Measurements from ENCODE around the gene PCDHB10. TPM values are rescaled to one million over a fixed set of nuclear protein-coding genes. Genes with fewer than 3 reads are reported as not detected.
"Not testable (repeated sequence)": the region's sequence is repeated elsewhere in the genome, so short reads cannot be mapped to it uniquely, and the experiment has no call there.

The PCDHB10 gene
- polyA plus RNA-seq, 3 donors = not detected

DNA sequence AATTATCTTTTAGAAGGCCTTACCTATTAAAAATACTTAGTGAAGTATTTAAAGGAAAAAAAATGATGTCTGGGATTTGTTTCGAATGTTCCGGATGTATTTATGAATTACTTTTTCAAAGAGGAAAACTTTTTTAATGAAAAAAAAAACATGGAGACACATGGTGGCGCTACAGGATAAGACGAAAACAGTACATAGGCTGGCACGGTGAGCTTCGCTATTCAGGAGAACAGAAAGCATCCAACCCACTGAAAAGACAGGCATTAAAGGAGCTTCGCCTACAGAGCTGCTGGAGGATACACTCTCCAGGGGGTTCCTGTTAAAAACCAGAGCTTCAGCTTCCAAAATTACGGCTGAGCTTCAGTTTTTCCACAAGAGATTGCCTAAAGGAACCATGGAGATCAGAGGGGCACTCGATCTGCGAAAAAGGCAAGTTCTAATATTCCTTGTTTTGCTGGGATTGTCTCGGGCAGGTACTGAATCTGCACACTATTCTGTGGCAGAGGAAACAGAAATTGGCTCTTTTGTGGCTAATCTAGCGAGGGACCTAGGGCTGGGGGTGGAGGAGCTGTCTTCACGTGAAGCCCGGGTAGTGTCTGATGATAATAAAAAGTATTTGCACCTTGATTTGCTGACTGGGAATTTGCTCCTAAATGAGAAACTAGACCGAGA lies 31.1 kb downstream of the PCDHB10 start, which contains the start of gene PCDHB14:
Gene PCDHB14, plus strand, starts transcription at position 232 of the 672 bp plus-strand sequence. Its CDS starts 163 bp downstream, at position 395.
- Histone ChIP-seq H3K9me3 (replicated peaks in 1 of 2; ENCODE audit: control insufficient read depth in 1 of 2, insufficient read depth in 1 of 2, low read length in 2 of 2) (peaks cover 18 to 29% of the 10 kb centered on the region in 2 donors), H3K36me3 (replicated peaks in 1 of 2; ENCODE audit: control insufficient read depth in 1 of 2, insufficient read depth in 2 of 2, low read length in 2 of 2) (no peaks in the 10 kb centered on the region), H3K9ac (ENCODE audit: insufficient read depth, low read length, poor library complexity, severe bottlenecking) (no peak within 1 kb of the TSS), H3K4me3 (replicated peaks in 1 of 3; ENCODE audit: low read depth in 2 of 3, low read length in 3 of 3) (no peak within 1 kb of the TSS), H3K4me2 (replicated peaks; ENCODE audit: extremely low read depth, low read length, poor library complexity, severe bottlenecking) (no peak within 1 kb of the TSS), H3K27ac (ENCODE audit: low read depth in 1 of 2, low read length in 2 of 2) (no peak within 1 kb of the TSS), H4K20me1 (ENCODE audit: insufficient read depth, low read length) (no peaks in the 10 kb centered on the region), H2AFZ (ENCODE audit: insufficient read depth, low read depth, low read length, poor library complexity, severe bottlenecking) (no peak within 1 kb of the TSS), H3K79me2 (ENCODE audit: insufficient read depth, low read length) (no peaks in the 10 kb centered on the region), H3K27me3 (ENCODE audit: control insufficient read depth in 2 of 2, insufficient read depth in 2 of 2, low read length in 2 of 2) (peaks cover 2 to 16% of the 10 kb centered on the region in 2 donors), H3K4me1 (ENCODE audit: control insufficient read depth in 1 of 2, insufficient read depth in 2 of 2, low read length in 2 of 2) (no peaks in the 10 kb centered on the region)
- Mint-ChIP-seq H3K36me3 (peaks cover 2 to 6% of the 10 kb centered on the region in 2 donors), H3K27ac (no peak within 1 kb of the TSS), H3K4me3 (no peak within 1 kb of the TSS), H3K27me3 (ENCODE audit: low read depth in 3 of 3) (peaks cover 14 to 27% (median 19%) of the 10 kb centered on the region in 3 donors), H3K9me3 (peaks cover 23 to 43% (median 39%) of the 10 kb centered on the region in 7 donors), H3K4me1 (no peaks in the 10 kb centered on the region)
- intact Hi-C loops (cut with micrococcal nuclease) = no loop called here
- TF ChIP-seq, protein P1, sequence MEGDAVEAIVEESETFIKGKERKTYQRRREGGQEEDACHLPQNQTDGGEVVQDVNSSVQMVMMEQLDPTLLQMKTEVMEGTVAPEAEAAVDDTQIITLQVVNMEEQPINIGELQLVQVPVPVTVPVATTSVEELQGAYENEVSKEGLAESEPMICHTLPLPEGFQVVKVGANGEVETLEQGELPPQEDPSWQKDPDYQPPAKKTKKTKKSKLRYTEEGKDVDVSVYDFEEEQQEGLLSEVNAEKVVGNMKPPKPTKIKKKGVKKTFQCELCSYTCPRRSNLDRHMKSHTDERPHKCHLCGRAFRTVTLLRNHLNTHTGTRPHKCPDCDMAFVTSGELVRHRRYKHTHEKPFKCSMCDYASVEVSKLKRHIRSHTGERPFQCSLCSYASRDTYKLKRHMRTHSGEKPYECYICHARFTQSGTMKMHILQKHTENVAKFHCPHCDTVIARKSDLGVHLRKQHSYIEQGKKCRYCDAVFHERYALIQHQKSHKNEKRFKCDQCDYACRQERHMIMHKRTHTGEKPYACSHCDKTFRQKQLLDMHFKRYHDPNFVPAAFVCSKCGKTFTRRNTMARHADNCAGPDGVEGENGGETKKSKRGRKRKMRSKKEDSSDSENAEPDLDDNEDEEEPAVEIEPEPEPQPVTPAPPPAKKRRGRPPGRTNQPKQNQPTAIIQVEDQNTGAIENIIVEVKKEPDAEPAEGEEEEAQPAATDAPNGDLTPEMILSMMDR (IDR thresholded peaks at IDR 0.05) = no peak
- WGBS (ENCODE audit: insufficient coverage) = 28% methylated on average over 13 of the region's 15 CpGs
- no peak for DNase-seq

DNA sequence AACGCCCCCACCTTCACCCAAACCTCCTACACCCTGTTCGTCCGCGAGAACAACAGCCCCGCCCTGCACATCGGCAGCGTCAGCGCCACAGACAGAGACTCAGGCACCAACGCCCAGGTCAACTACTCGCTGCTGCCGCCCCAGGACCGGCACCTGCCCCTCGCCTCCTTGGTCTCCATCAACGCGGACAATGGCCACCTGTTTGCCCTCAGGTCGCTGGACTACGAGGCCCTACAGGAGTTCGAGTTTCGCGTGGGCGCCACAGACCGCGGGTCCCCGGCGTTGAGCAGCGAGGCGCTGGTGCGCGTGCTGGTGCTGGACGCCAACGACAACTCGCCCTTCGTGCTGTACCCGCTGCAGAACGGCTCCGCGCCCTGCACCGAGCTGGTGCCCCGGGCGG lies 32.7 kb downstream of the PCDHB10 start:
- H3K27ac ChIP-seq (ENCODE audit: low read depth in 1 of 2, low read length in 2 of 2); H3K4me3 ChIP-seq (replicated peaks in 1 of 3; ENCODE audit: low read depth in 2 of 3, low read length in 3 of 3); H3K79me2 ChIP-seq (ENCODE audit: insufficient read depth, low read length); H2AFZ ChIP-seq (ENCODE audit: insufficient read depth, low read depth, low read length, poor library complexity, severe bottlenecking); intact Hi-C loops (cut with micrococcal nuclease); H3K9ac ChIP-seq (ENCODE audit: insufficient read depth, low read length, poor library complexity, severe bottlenecking); H3K36me3 ChIP-seq (replicated peaks in 1 of 2; ENCODE audit: control insufficient read depth in 1 of 2, insufficient read depth in 2 of 2, low read length in 2 of 2); H4K20me1 ChIP-seq (ENCODE audit: insufficient read depth, low read length); H3K4me1 ChIP-seq (ENCODE audit: control insufficient read depth in 1 of 2, insufficient read depth in 2 of 2, low read length in 2 of 2); H3K36me3 Mint-ChIP-seq; H3K4me1 Mint-ChIP-seq; DNase-seq; H3K4me2 ChIP-seq (replicated peaks; ENCODE audit: extremely low read depth, low read length, poor library complexity, severe bottlenecking): not testable (repeated sequence)
- H3K9me3 ChIP-seq (replicated peaks in 1 of 2; ENCODE audit: control insufficient read depth in 1 of 2, insufficient read depth in 1 of 2, low read length in 2 of 2) = peaks cover 18% of the 10 kb centered on the region in 2 donors
- H3K4me3 Mint-ChIP-seq = peak overlapping the region in 1 of 2 donors; percentile 35
- peaks cover 18 to 37% (median 31%) of the 10 kb centered on the region in 7 donors for H3K9me3 Mint-ChIP-seq
- WGBS (ENCODE audit: insufficient coverage) = 13% methylated on average over 13 of the region's 40 CpGs
- peaks cover 14 to 27% (median 20%) of the 10 kb centered on the region in 3 donors for H3K27me3 Mint-ChIP-seq (ENCODE audit: low read depth in 3 of 3)
- H3K27me3 ChIP-seq (ENCODE audit: control insufficient read depth in 2 of 2, insufficient read depth in 2 of 2, low read length in 2 of 2) = peaks cover 2 to 16% of the 10 kb centered on the region in 2 donors
- H3K27ac Mint-ChIP-seq = peak overlapping the region in 1 of 7 donors; percentile 27

DNA sequence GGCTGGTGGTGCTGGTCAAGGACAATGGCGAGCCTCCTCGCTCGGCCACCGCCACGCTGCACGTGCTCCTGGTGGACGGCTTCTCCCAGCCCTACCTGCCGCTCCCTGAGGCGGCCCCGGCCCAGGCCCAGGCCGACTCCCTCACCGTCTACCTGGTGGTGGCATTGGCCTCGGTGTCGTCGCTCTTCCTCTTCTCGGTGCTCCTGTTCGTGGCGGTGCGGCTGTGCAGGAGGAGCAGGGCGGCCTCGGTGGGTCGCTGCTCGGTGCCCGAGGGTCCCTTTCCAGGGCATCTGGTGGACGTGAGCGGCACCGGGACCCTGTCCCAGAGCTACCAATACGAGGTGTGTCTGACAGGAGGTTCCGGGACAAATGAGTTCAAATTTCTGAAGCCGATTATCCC lies 33.3 kb downstream of the PCDHB10 start:
- DNase-seq; H3K4me3 ChIP-seq (replicated peaks in 1 of 3; ENCODE audit: low read depth in 2 of 3, low read length in 3 of 3); H4K20me1 ChIP-seq (ENCODE audit: insufficient read depth, low read length); H2AFZ ChIP-seq (ENCODE audit: insufficient read depth, low read depth, low read length, poor library complexity, severe bottlenecking); H3K9ac ChIP-seq (ENCODE audit: insufficient read depth, low read length, poor library complexity, severe bottlenecking); H3K4me1 Mint-ChIP-seq; H3K36me3 Mint-ChIP-seq; H3K4me3 Mint-ChIP-seq; H3K36me3 ChIP-seq (replicated peaks in 1 of 2; ENCODE audit: control insufficient read depth in 1 of 2, insufficient read depth in 2 of 2, low read length in 2 of 2); intact Hi-C loops (cut with micrococcal nuclease); H3K4me1 ChIP-seq (ENCODE audit: control insufficient read depth in 1 of 2, insufficient read depth in 2 of 2, low read length in 2 of 2); H3K79me2 ChIP-seq (ENCODE audit: insufficient read depth, low read length); H3K27ac ChIP-seq (ENCODE audit: low read depth in 1 of 2, low read length in 2 of 2); H3K27ac Mint-ChIP-seq; H3K4me2 ChIP-seq (replicated peaks; ENCODE audit: extremely low read depth, low read length, poor library complexity, severe bottlenecking): not testable (repeated sequence)
- H3K9me3 Mint-ChIP-seq = peaks cover 18 to 37% (median 32%) of the 10 kb centered on the region in 7 donors
- peaks cover 12 to 27% (median 20%) of the 10 kb centered on the region in 3 donors for H3K27me3 Mint-ChIP-seq (ENCODE audit: low read depth in 3 of 3)
- WGBS (ENCODE audit: insufficient coverage) = 41% methylated on average over 12 of the region's 30 CpGs
- Histone ChIP-seq H3K9me3 (replicated peaks in 1 of 2; ENCODE audit: control insufficient read depth in 1 of 2, insufficient read depth in 1 of 2, low read length in 2 of 2) (peaks cover 18% of the 10 kb centered on the region in 2 donors), H3K27me3 (ENCODE audit: control insufficient read depth in 2 of 2, insufficient read depth in 2 of 2, low read length in 2 of 2) (peaks cover 2 to 16% of the 10 kb centered on the region in 2 donors)
